HG02970 (cell line): ENCODE measurements around the gene TMEM100.
"Not testable (repeated sequence)": the region's sequence is repeated elsewhere in the genome, so short reads cannot be mapped to it uniquely, and the experiment has no call there.

Experiments used
- ATAC-seq: cut with Tn5 transposase; IDR thresholded peaks from one replicate; pipeline ENCODE4 v1.9.1; 2021; ENCODE audit warnings: mild to moderate bottlenecking, moderate library complexity, moderate number of reproducible peaks; ENCODE audit not compliant: unreplicated experiment, low FRiP score

TMEM100 gene

DNA sequence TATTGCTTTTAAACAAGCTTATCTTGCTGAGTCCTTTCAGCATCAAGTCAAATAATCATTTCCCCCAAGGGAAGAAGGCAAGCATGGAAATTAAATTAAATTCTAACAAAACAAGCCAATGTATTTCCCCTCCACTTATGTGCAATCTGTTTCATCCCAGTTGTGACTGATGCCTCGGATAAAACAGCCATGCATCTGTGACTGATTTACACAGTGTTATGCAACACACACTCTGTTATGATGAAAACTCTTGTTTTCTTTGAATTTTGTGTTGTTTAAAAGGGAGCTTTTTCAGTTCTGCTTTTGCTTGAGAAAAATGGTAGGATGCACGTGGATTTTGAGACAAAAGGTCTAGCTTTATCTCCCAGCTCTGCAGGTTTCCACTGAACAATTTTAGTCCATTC is 32.6 kb downstream of the TMEM100 start:
- ATAC-seq, result no peak

DNA sequence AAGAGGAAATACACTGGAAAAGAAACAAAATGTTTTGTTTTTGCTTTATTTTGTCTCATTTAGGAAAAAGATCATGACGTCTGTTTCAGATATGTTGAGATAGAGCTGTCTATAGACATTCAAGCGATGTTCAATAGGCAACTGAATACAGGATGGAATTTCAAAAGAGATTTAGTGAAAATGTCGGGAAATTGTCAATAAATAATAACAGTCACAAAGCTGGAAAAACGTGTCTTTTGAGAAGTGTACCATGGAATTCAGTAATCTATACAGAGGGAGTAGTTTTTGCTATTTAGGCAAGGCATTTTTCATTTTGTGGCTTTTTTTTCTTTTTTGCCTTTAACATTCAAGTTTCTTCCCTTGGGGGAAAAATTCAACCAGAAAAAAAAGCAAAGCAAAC is 33.0 kb downstream of the TMEM100 start:
- ATAC-seq, result no peak

- no peak for ATAC-seq
These were observed 34.6 kb downstream of the TMEM100 start for GRCh38 chr17:55688057-55688456.

- no peak for ATAC-seq
These were observed 35.6 kb downstream of the TMEM100 start for GRCh38 chr17:55687037-55687436.

DNA sequence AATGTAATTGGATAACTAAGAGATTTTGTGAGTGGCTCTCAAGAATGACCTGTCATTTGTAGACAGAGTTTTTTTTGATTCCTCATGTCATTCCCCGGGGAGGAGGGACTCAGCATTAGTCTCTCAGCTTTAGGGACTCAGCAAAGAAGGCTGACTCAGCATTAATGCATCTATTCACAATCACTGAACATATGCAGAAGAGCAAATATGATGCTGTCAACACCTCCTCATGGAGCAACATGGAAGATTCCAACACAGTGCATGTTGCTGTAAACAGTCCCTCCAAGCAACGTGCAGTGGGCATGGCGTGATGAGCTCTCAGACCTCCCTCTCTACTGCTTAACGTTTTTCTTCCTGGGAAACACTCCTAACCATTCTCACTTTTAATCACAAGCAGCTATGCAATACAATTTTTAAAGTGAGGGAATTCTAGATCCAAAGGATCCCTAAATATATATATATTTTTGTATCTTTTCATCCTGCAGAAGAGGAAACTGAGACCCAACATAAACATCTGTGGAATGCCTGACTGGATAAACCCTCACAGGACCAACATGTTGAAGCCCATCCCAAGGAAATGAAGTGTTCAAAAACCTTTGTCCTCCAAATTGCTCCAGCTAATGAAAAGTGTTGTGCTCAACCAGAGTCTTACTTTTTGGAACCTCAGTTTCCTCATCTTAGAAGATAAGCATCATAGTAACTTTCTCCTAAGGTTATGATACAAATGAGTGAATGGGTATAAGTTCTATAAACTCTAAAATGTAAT is 38.9 kb downstream of the TMEM100 start:
- ATAC-seq, result no peak

DNA sequence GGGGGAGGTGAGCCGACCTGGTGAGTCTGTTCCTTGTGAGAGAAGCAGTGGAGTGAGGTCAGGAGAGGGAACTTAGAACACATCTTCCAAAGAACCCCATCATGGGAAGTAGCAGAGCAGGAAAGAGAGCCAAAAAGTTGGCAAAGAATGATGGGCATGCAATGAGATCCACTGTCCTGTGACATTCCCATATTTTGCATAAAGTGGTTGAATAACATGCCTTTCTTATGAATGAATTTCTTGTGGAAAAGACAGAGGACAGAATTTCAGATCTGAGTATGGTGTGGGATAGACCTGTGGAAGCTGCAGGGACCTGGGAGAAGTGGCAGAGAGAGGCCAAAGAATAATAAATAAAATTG is 41.3 kb downstream of the TMEM100 start:
- no peak for ATAC-seq

DNA sequence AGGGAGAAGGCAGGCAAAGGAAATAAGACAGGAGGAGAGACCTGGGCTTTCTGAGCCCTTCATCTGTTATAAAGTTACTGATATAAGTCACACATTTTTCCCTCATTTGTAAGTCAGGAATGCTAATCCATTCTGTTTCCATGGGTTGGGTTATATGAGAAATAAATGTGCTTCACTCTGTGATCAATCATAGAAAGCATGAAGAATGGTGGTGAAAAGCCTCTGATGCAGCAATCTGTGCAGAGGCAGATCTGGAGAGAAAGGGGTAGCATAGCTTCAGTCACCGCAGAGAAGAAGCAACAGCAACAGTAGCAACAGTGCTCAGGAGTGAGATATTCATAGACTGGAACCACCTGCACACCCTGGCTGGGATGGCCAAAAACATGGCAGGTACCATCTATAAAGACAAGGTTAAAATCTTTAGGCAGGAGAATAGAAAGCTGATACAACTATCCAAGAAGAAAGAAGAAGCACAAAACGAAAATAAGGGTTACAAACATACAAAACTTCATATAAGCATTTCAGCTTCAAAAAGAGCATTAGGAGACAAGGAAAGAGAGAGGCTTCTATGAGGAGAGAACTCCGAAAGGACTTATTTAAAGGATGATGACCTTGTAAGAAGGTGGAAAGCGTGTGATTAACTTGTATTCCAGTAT is 41.9 kb downstream of the TMEM100 start:
- ATAC-seq, result no peak

DNA sequence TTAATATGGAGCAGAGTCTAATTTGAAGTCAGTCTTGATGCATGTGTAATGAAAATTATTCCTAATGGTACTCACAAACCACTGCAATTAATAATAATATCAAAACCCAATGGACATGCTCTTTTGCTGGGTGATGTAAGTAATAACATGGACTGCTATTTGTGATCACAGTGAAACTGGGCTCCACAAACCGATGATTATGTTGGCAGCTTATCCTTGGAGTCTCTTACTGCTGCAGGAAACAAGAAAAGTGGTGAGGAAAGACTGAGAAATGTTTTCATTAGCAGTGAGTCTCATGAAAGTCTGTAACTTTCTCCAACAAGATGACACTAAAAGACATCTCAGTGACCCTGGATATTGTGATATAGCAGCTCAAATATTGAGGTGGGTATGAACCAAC is 45.2 kb downstream of the TMEM100 start:
- no peak for ATAC-seq

DNA sequence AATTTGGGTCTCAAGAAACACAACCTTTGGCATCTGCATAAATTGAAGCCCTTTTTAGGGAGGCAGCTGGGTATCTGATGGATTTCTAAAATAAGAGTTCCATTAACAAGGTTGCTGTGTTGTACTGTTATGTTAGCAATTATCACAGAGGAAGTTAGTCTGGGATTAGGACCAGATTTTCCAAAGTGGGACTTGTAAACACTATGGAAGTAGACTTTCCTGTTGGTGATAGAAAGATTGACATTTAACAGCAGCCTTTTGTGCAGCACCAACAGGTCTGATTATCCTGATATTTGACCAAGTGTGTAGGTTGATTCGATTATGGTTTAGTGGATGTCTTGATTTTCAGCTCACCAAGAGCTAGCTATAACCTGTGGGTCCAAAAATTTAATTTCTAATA is 46.4 kb downstream of the TMEM100 start:
- ATAC-seq, result no peak

- no peak for ATAC-seq
These were observed 48.7 kb downstream of the TMEM100 start for GRCh38 chr17:55673743-55674506.

DNA sequence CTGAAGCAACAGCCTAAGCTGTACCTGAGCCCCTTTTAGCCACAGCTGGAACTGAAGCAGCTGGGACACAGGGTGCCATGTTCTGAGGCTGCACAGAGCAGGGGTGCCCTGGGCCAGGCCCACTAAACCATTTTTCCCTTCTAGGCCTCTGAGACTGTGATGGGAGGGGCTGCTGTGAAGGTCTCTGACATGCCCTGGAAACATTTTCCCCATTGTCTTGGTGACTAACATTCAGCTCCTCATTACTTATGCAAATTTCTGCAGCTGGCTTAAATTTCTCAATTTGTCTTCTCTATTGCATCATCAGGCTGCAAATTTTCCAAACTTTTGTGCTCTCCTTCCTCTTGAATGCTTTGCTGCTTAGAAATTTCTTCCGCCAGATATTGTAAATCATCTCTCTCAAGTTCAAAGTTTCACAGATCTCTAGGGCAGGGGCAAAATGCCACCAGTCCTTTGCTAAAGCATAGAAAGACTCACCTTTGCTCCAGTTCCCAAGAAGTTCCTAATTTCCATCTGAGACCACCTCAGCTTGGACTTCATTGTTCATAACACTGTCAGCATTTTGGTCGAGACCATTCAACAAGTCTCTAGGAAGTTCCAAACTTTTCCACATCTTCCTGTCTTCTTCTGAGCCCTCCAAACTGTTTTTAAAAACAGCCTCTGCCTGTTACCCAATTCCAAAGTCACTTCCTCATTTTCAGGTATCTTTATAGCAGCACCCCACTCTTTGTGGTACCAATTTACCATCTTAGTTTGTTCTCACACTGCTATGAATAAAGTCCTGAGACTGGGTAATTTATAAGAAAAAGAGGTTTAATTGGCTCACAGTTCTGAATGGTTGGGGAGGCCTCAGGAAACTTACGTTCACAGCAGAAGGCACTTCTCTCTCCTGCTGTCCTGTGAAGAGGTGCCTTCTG is 49.8 kb downstream of the TMEM100 start:
- no peak for ATAC-seq

GRCh38 chr17:55672010-55672409 is 50.7 kb downstream of the TMEM100 start:
- ATAC-seq, result not testable (repeated sequence)
